SH-SY5Y (cell line): ENCODE results near the gene IL3.

Experiments
- GATA2 ChIP-seq: IDR thresholded peaks from 2 replicates; pipeline ENCODE4 v1.6.1; 2011; ENCODE audit warnings: mild to moderate bottlenecking, low read depth, low read length
- GATA3 ChIP-seq: IDR thresholded peaks from 2 replicates; pipeline ENCODE4 v1.6.1; 2011; ENCODE audit warnings: low read depth, mild to moderate bottlenecking, low read length, moderate library complexity

- TF ChIP-seq GATA2 = no peak
- TF ChIP-seq GATA3 = no peak
Observed at GRCh38 chr5:132085686-132086085, 25.2 kb downstream of the IL3 start.
